Calu3 (cell line): ENCODE data around the gene PLEKHM1. TPM values are rescaled to one million over a fixed set of nuclear protein-coding genes. Genes with fewer than 3 reads are reported as not detected.

Experiments used
- BruUV-seq: library from RNA; stranded (reverse); fragments of 400-500 nt; replicated peaks from 2 replicates; lab custom pipeline; 2021; lab: Mats Ljungman, UMichigan
- CTCF ChIA-PET: fragments of 300-600 bp; sonication (Branson Sonifier 250); formaldehyde crosslinking; loops from one replicate; lab custom pipeline; 2022; ENCODE audit warnings: antibody characterized with exemption; lab: Charles Lee
- DNase-seq: peaks from one replicate; pipeline ENCODE4 v3.0.0; 2022
- H3K27ac Mint-ChIP-seq: one replicate; pipeline ENCODE4 v1.8.0; 2022; ENCODE audit warnings: mixed read lengths; ENCODE audit not compliant: unreplicated experiment
- H3K27me3 Mint-ChIP-seq: one replicate; pipeline ENCODE4 v1.8.0; 2022; ENCODE audit warnings: mixed read lengths; ENCODE audit not compliant: unreplicated experiment
- H3K36me3 Mint-ChIP-seq: one replicate; pipeline ENCODE4 v1.8.0; 2022; ENCODE audit warnings: mild to moderate bottlenecking, moderate library complexity, mixed read lengths; ENCODE audit not compliant: insufficient read depth, unreplicated experiment
- H3K4me1 Mint-ChIP-seq: one replicate; pipeline ENCODE4 v1.8.0; 2022; ENCODE audit warnings: mild to moderate bottlenecking, low read depth, mixed read lengths; ENCODE audit not compliant: unreplicated experiment
- H3K4me3 Mint-ChIP-seq: one replicate; pipeline ENCODE4 v1.8.0; 2022; ENCODE audit warnings: mild to moderate bottlenecking, low read depth, moderate library complexity, mixed read lengths; ENCODE audit not compliant: unreplicated experiment
- H3K9me3 Mint-ChIP-seq: one replicate; pipeline ENCODE4 v1.8.0; 2022; ENCODE audit warnings: low read depth, mixed read lengths; ENCODE audit not compliant: unreplicated experiment
- CTCF ChIP-seq: fragments of 200-600 bp; IDR thresholded peaks from one replicate; pipeline ENCODE4 v1.8.0; 2022; ENCODE audit warnings: antibody characterized with exemption; ENCODE audit not compliant: unreplicated experiment
- intact Hi-C: fragments of 100-400 bp; cut with micrococcal nuclease; formaldehyde crosslinking; loops from one replicate; pipeline ENCODE4 v1.10.0; 2022; ENCODE audit not compliant: unreplicated experiment
- total RNA-seq: library from RNA; stranded (reverse); gene quantifications from 2 replicates; pipeline ENCODE4 v1.2.3, GENCODE V29; 2022

PLEKHM1 gene
- total RNA-seq, 1 experiment from 2014 or later, result 82.4 TPM

GRCh38 chr17:45436161-45436560, 54.4 kb downstream of the PLEKHM1 start:
- CTCF ChIA-PET, result no interaction called here
- Mint-ChIP-seq H3K27me3 (no peaks in the 10 kb centered on the region), H3K27ac (no peak overlapping the region), H3K4me1 (peaks cover 25% of the 10 kb centered on the region), H3K4me3 (no peak overlapping the region), H3K9me3 (no peaks in the 10 kb centered on the region), H3K36me3 (peaks cover 90% of the 10 kb centered on the region)
- DNase-seq, result no peak
- intact Hi-C loops, result no loop called here
- no peak for TF ChIP-seq CTCF
- BruUV-seq, result no TSS peak

DNA sequence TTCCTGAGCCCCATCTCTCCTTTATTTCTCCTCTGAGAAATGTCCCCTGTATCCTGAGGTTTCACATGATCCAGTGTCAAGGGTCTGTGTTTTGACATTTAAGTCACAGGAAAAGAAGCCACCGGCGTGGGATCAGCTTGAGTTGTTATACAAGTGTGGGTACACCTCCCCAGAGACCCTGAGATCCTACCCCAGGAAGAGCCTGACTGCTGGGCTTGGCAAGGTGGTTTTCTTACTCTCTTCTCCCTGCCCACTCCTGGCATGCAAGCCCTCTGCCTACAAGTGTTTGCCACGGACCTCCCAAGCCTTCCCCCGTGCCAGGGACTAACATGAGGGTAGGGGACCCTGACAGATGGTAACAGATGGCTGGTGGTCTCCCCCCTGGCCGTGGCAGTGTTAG, 55.0 kb downstream of the PLEKHM1 start:
- Mint-ChIP-seq H3K4me3 (no peak overlapping the region), H3K9me3 (no peaks in the 10 kb centered on the region), H3K27me3 (no peaks in the 10 kb centered on the region), H3K27ac (no peak overlapping the region), H3K36me3 (peaks cover 90% of the 10 kb centered on the region), H3K4me1 (peaks cover 23% of the 10 kb centered on the region)
- BruUV-seq, result no TSS peak
- intact Hi-C loops, result no loop called here
- TF ChIP-seq CTCF, result no peak
- no peak for DNase-seq
- CTCF ChIA-PET, result no interaction called here

GRCh38 chr17:45433159-45433535, 57.4 kb downstream of the PLEKHM1 start:
- no TSS peak for BruUV-seq
- H3K27me3 Mint-ChIP-seq, result no peaks in the 10 kb centered on the region

GRCh38 chr17:45432405-45433158, 57.9 kb downstream of the PLEKHM1 start, which contains the start of gene ARHGAP27:
Gene ARHGAP27, minus strand, starts transcription at chr17:45432870. Its CDS starts 2,591 bp downstream, at chr17:45430279.
- Mint-ChIP-seq H3K4me1 (peaks cover 21% of the 10 kb centered on the region), H3K27ac (peak within 1 kb of the TSS; percentile 83), H3K4me3 (peak within 1 kb of the TSS; percentile 93), H3K27me3 (no peaks in the 10 kb centered on the region), H3K9me3 (no peaks in the 10 kb centered on the region), H3K36me3 (peaks cover 88% of the 10 kb centered on the region)
- CTCF ChIA-PET, result interaction anchor here (1.0 kb wide), 1 partner anchor 14 kb away, joined by 4 read pairs; no protein-coding TSS in a partner anchor
- intact Hi-C loops, result no loop called here
- TF ChIP-seq CTCF, result no peak
- BruUV-seq, result no TSS peak
- DNase-seq, result peak; percentile 70

More at GRCh38 chr17:45433159-45433535, 57.4 kb downstream of the PLEKHM1 start:
- H3K9me3 Mint-ChIP-seq, result no peaks in the 10 kb centered on the region
- CTCF ChIA-PET, result no interaction called here
- peaks cover 85% of the 10 kb centered on the region for H3K36me3 Mint-ChIP-seq
- no peak for DNase-seq
- H3K4me3 Mint-ChIP-seq, result peak overlapping the region; percentile 93
- peaks cover 16% of the 10 kb centered on the region for H3K4me1 Mint-ChIP-seq
- peak overlapping the region; percentile 61 for H3K27ac Mint-ChIP-seq
- TF ChIP-seq CTCF, result no peak
- intact Hi-C loops, result no loop called here
